Measurements from ENCODE around the gene SOX10.
"Not testable (repeated sequence)": the region's sequence is repeated elsewhere in the genome, so short reads cannot be mapped to it uniquely, and the experiment has no call there.

Gene SOX10

DNA sequence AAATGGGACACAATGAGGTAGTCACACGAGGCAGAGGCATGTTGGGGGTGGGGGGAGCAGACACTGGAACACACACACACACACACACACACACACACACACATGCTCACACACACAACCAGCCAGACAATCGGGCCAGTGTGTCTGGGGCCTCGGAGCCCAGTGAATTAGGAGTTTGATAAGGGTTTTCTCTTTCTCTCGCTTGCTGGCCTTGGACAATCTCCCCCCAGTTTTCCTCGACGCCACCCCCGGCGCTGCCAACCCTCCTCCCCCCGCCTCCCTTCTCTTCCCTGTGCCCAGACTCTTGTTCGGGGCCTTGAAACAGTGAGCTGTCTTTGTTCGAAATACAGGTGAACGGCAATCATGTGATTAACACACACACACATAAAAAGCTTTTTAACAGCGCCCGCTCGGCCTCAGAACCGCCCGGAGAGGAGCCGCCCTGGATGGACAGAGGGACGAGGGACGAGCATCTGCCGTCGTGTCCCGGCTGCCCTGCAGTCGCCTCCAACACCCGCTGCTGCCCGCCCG is 1.5 kb upstream of the SOX10 start:
- no peak for DNase-seq

DNA sequence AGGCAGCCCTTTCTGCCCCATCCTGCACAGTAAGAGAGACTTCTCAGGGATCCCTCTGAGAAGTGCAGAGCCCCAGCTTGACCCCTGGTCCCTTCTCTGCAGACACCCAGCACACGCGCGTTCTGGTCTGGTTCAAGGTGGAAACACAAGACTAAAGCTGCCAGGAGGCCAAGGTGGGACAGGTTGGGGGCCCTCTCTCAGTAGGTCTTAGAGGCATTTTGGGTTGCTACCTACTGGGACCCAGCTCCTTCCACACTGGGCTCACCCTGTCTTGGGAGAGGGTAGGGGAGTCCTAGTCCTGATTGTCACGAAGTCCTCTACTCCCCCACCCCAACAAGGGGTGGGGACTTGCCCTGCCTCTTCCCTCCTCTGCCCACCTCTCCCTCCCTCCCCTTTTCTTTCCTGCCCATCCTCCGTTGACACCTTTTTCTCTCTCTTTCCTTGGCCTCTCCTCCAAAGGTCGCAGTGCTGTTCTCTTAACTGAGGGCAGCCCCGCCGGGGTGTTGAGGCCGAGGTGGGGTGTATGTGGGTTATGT is 763 bp upstream of the SOX10 start:
- DNase-seq: no peak

DNA sequence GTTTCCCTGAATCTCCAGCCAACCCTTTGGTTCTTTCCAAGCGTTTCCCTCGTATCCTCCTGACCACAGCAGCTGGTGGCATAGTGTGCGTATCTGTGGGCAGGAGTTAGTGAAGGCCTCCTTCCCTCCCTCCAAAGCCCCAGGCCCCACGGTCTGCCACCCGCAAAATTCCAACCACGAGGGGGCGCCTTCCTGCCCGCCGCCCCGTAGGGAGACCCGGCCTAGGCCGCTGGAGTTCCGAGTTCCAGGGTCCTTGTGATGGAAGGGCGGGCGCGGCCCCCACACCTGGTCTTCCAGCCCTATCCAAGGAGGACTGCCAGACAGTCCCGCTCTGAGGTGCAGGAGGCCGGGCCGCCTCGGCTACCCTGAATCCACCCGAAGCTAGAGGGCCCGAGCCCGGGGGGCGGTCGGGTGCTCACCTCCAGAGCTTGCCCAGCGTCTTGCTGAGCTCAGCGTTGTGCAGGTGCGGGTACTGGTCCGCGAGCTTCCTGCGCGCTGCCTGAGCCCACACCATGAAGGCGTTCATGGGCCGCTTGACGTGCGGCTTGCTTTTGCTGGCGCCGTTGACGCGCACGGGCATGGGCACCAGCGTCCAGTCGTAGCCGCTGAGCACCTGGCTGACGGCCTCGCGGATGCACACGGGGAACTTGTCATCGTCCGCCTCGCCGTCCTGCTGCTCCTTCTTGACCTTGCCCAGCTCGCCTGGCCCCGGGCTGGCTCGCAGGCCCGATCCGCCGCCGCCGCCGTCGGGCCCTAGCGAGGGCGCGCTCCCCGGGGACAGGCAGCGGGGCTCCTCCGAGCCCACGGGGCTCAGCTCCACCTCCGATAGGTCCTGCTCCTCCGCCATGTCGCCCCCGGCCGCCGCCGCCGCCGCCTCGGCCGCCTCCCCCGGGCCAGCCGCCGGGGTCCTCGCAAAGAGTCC is 1.2 kb downstream of the SOX10 start:
- no peak for DNase-seq

DNA sequence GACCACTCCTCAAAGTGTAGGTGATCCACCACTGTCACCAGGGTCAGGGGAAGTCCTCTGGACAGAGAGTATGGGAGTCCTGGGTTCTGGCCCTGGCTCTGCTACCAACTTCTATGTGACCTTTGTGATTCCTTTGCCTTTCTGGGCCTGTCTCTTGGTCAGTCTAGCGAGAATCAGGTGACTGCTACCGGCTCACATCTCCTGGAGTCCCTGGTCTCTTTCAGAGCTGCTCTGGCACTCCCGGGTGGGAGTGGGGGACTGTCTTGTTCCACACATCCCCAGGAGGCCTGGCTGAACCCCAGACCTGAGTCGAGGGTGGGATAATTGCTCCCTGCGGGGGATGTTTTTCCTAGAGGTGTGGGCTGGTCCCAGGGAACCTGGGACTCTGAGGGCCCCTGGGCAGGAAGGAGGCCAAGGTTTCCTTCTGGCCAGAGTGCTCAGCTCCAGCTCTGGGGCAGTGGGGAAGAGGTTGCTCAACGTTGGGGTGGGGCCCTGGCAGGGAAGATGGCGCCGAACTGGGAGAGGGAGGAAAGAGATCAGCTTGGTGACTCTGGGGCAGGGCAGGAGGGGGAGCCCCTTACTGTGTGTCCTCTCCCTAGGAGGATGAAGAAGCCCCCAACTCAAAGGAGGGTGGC is 2.1 kb downstream of the SOX10 start:
- no peak for DNase-seq

DNA sequence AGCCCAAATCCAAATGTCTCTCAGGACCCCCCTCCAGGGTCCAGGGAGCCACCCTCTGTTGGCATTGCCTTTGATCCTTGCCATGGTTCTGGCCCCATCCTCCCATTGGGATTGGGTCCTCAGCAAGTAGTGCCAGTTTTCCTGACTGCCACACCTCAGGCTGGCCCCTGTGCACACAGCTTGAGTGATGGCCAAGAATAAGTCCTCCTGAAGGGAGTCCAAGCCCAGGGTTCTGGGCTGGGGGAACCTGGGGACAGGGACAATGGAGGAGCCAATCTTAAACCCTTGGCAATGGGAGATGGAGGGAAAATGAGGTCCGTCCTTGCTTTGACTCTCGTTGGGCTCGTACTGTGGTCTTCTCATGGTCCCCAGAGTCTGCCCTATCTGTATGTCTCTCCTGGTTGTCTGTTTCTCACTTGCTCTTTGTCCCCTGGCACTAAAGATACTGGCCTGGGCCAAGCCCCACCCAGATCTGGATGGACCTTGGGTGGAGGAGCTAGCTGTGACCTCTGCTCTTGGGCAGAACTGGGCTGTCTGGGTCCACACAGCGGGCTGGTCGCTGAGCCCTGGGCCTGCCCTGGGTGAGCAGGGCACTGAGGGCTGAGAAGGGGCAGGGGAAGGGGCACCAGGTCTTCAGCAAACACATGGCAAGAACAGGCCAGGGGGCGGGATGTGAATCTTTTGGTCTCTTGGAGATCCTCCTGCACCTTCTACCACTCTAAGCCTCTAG is 2.9 kb downstream of the SOX10 start:
- DNase-seq: no peak

DNA sequence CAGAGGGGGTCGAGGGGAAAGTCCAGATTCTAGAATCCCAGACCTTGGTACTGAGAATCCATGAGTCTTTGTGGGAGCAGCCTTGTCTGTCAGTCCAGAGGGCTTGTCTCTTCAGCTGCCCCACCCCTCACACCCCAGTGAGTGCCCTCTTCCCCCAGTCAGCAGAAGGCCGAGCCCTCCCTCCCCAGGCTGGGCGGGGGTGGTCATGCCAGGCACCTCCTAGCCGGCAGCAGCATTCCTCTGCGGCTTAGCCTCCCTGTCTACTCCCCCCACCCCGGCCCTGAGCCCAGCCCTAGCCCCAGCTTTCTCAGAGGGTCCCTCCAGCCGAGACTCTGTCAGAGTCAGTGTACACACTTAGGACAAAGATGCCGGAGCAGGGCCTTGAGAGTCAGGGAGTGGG is 4.6 kb downstream of the SOX10 start:
- DNase-seq: no peak

DNA sequence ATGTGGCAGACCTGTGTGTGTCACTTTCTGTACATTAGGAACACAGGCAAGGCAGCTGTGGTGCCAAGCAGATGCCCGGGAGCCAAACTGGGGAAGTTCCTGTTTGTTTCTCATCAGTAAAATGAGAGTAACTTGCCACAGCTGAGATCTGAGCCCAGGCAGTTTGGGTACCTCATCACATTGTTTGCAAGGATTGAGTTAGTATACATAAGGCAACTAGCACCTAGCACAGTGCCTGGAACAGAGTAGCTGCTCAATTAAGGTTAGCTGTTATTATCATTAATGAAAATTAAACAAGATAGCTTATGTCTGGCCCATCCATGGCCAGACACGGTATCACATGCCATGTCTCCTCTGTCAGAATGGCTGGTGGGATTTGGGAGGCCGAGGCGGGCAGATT is 7.8 kb downstream of the SOX10 start:
- no peak for DNase-seq

DNA sequence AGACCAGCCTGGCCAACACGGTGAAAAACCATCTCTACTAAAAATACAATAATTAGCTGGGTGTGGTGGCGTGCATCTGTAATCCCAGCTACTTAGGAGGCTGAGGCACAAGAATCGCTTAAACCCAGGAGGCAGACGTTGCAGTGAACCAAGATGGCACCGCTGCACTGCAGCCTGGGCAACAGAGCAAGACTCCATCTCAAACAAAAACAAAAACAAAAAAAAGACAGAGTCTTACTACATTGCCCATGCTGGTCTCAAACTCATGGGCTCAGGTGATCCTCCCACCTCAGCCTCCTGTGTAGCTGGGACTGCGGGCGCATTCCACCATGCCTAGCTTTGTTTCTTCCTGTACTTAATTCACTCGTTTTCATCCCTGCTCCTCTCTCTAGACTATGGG is 8.3 kb downstream of the SOX10 start:
- not testable (repeated sequence) for DNase-seq

DNA sequence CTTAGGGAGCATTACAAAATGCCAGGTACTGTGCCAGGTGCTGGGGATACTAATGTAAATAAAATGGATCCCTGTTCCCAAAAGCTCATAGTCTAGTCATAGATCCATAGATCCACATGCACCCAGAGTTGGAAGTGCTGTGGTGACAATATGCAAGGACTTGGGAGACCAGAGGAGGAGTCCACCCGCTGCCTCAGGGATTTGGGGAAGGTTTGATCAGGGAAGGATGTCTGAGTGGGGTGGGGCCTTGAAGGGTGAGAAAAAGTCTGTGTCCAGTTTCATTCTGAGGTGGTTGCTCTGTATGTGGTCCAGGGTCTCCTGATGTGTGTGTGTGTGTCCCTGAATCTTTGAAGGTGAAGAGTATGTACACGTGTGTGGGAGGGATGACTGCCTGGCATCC is 9.2 kb downstream of the SOX10 start:
- DNase-seq: no peak

DNA sequence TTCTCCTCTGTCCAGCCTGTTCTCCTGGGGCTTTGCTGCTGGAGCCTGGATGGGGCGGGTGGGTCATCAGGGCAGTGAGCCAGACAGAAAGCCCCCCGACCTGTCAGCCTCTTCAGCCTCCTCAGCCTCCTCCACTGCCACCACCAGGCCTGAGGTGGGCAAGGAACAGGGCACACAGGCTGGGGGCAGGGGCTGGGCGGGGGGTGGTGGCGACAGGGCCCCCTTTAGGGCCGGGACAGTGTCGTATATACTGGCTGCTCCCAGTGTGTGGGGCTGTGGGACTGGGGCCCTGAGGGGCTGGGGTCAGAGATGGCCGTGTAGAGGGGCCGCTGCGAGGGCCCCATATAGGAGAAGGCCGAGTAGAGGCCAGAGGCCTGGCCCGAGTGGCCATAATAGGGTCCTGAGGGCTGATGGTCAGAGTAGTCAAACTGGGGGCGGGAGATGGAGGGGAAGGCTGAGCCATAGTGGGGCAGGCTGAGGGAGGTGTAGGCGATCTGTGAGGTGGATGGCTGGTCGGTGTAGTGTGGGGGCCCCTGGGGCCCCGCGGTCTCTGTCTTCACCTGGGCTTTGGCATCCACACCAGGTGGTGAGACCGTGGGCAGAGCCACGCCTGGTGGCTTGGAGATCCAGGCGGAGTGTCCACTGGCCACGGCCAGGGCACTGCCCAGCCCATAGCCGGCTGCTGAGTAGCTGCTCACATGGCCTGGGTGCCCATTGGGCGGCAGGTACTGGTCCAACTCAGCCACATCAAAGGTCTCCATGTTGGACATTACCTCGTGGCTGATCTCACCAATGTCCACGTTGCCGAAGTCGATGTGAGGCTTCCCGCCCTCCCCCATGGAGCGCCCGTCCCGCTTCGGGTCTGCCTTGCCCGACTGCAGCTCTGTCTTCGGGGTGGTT is 10.8 kb downstream of the SOX10 start:
- no peak for DNase-seq

DNA sequence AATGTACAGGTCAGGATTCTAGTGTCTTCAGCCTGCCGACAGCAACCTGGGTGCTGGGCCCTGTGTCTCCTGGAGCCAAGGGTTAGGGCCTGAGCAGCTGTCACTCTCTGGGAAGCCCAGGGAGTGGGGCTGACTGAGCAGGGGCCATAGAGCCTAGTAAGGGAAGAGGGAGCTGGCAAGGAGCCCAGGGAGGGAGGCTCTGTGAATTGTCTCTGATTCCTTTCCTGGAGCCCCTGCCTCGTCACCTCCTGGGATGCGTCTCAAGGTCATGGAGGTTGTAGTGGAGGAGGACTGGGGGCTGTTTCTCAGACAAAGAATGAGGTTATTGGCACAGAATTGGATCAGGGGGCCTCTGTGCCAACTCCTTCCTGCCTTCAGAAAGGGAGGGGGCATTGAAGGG is 11.8 kb downstream of the SOX10 start:
- DNase-seq: no peak

DNA sequence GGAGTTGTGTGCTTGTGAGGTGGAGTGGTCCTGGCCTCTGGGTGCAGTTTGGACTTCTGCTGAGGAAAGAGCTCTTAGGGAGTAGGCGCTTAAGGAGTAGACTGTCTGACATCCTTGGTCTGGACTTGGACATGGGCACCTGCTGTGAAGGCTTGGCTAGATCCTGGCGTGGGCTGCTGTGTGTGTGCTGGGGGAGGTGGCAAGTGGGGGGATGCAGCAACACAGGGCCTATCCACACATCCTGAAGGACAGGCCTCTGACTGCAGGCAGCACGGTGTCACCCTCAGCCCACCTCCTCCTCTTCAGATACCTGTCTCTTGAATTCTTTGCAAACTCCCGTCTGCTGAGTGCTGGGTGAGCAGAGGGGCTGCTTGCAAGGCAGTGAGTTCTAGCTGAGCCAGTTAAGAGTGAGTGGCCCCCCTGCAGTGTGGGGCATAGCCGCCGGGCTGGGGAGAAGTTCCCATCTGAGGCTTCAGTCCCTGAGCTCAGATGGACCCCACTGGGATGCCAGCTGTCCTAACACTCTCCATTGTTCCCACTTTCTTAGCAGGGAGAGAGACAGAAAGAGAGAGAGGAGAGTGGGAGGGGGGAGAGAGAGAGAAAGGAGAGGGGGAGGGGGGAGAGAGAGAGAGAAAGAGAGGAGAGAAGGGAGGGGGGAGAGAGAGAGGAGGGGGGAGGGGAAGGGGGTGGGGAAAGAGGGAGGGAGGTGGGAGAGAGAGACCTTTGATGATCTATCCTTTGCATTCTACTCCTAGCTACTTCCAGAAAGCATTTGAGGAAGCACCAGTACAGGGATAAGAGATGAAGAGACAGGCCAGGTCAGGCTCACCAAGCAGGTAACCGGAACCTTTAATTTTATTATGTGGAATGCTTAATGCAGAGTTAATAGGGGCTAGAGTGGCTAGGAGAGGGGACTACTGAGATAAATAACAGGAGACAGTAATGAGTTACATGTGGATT is 12.6 kb downstream of the SOX10 start:
- no peak for DNase-seq

DNA sequence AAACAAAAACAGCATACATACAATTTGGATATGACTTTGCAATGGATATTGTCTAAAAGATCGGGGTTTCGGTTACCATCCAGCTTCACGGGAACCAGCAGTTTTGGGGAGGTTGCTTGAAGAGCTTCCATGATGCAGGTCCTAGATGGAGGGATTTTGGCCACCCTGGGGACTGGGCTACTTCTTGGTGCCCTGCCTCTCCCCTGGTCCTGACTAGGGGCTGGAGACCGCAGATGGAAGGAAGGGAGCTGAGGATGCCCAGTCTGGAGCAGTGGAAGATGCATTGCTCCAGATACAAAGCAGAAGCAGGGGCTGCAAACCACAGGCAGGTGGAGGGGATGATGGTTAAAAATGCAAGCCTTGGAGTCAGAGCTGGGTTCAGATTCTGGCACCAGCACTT is 13.5 kb downstream of the SOX10 start:
- DNase-seq: no peak

DNA sequence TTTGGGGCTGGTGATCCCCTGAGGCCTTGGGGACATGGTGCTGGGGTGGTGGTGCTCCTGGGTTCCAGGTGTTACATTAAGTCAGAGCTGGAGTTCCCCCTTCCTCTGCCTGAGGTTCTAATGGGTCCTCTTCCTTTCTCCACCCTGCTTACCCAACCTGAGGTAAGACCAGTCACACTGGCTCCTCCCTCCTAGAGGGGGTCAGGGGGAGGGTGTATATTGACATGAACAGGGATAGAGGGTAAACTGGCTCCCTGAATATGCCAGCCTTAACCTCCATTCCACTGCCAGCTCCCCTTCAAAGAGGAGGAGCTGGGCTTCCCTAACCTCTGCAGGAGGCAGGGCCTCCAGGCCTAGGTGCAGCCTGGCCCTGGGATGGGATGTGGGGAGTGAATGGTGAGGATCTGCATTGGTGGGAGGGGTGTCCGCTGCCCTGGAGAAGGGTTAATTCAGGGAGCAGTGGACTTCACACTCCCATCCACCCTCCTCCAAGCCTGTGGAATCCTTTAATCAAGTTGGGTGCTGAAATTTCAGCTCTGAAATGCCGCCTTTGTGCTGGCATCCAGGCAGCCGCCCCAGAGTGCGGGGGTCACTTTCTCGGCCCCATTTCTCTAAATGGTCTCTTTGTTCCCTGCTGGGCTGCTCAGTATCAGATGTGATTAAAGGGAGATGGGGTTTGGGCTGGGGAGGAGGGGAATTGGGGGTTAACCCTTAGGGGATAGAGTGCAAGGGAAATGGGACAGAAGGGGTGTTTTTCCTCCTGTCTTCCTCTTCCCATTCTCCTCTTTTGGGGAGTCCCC is 15.7 kb downstream of the SOX10 start:
- no peak for DNase-seq

DNA sequence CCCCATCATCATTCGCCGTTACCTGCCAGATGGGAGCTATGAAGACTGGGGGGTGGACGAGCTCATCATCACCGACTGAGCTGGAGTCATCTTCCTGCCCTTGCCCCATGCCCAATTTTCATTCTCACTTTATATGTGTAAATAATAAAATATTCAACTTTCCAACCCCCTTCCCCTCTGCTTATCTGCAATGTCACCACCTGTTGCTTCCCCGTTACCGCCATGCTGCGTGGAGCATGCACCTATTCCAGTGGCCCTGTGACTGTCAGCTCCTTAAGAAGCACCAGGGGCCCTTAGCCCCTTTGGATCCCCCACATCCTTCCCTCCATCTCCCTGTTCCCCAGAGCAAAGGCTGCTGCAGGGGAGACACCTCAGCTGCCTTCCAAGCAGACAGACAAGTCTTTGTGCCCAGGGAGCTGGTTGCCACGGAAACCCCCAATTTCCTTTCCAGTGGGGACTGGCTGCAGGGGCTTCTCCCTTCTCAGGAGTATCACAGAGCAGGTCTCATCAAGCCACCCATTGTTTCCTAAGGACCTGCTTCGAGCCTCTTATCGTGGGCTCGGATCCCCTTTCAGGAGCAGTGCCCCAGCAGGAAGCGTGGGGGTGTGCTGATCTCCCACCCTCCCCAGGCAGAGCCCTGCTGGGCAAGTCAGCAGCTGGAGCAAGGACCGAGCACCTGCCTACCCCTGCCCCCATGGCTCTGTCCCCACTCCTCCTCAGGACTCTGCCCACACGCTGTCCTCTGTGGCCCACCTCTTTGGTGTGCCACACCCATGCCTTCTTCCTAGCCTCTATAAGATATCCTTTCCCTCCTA is 16.5 kb downstream of the SOX10 start:
- no peak for DNase-seq

DNA sequence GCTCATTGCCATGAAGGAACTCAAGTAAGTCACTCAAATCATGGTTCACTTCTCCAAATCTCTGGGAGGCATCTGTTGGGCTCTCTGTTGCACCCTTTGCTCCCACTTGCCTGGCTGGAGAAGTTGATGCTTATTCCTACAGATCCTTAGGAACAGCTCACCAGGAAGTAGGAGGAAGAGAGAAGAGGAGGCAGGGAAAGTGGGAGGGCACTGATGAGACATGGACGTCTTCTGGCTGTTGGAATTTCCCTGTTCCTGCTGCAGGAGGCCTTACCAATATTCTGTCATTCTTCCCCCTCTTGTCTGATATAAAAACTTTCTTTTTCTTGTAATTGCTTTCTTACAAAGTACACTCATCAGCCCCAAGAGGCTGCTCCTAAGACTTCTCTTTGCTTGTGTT is 17.2 kb downstream of the SOX10 start:
- DNase-seq: no peak

DNA sequence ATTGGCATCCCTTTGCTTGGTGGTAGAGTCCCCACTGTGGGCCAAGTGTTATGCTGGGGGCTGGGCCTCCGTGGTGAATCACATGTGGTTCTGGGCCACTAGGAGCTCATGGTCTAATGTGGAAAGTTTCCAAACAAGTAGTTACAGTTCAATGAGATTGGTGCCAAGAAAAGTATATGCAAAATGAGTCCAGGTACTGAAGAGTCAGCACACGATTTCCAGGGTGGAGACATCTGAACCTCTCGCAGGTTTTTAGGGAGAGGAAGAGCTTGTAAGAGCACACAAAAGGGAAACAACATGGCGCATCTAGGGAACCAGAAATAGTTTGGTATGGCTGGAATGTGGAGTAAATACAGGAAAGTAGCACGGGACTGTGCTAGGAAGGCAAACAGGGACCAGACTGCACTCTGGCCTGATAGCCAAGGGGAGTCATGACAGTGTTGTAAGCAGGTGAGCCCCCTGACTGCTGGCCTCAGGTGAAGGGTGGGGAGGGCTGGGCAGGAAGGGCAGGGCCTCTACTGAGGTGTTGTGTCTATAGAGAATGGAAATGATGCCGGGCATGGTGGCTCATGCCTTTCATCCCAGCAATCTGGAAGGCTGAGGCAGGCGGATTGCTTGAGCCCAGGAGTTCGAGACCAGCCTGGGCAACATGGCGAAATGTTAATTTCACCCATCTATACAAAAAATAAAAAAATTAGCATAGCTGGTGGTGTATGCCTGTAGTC is 18.3 kb downstream of the SOX10 start:
- DNase-seq: peak; percentile 31

DNA sequence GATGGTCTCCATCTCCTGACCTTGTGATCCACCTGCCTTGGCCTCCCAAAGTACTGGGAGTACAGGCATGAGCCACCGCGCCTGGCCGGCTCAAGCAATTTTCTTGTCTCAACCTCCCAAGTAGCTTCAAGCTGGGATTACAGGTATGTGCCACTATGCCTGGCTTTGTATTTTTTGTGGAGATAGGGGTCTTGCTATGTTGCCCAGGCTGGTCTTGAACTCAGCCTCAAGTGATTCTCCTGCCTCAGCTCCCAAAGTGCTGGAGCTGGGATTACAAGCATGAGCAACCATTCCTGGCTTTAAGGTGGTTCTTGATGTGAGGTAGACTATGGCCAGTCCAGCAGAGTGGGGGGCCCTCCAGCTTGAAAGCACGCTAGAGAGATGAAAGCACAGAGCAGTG is 23.3 kb downstream of the SOX10 start:
- DNase-seq: no peak

Measured in fibroblast of skin of back (primary cell).